Lower leg skin (tissue), 4 donors: ENCODE measurements around the gene WDR44. TPM values are rescaled to one million over a fixed set of nuclear protein-coding genes. Genes with fewer than 3 reads are reported as not detected.

ENCODE experiments used
- DNase-seq, 2 donors: peaks; one replicate each; pipeline ENCODE4 v3.0.0-alpha.2; 2019; ENCODE audit warnings: low spot score in 2 of 2
- H3K4me3 ChIP-seq: fragments of 200-600 bp; sonication (generic); 2 replicates; pipeline ENCODE4 v1.5.1; 2017; ENCODE audit warnings: mild to moderate bottlenecking, low read depth; ENCODE audit not compliant: poor library complexity, severe bottlenecking
- POLR2A ChIP-seq, 2 donors: fragments of 450-650 bp; IDR thresholded peaks; one replicate each; pipeline ENCODE4 v1.6.1; 2016 to 2017; ENCODE audit warnings: antibody characterized with exemption in 2 of 2, mild to moderate bottlenecking in 1 of 2, moderate library complexity in 1 of 2
- WGBS, 2 donors: methylation state at CpG; one replicate each; pipeline ENCODE4 v1.1.5; 2018; 5-methylcytosine and 5-hydroxymethylcytosine counted together
- intact Hi-C: fragments of 100-400 bp; cut with DNase I; formaldehyde crosslinking; loops from one replicate; pipeline ENCODE4 v1.15.0; 2023; ENCODE audit warnings: low total_unique reads
- total RNA-seq, 4 donors: library from RNA; depleted of rRNA; stranded (reverse); fragments of >200 nt; gene quantifications; one replicate each; pipeline ENCODE4 v1.1.0, GENCODE V29; 2016
- TF ChIP-seq, protein P1 (sequence below), 3 donors: fragments of 450-650 bp; IDR thresholded peaks; one replicate each; pipeline ENCODE4 v1.5.1; 2016; ENCODE audit warnings: antibody characterized with exemption in 3 of 3, mild to moderate bottlenecking in 3 of 3, moderate library complexity in 2 of 3

WDR44 gene
- total RNA-seq, 4 donors from 2014 or later, result 9.5 to 10.4 (median 9.8) TPM

DNA sequence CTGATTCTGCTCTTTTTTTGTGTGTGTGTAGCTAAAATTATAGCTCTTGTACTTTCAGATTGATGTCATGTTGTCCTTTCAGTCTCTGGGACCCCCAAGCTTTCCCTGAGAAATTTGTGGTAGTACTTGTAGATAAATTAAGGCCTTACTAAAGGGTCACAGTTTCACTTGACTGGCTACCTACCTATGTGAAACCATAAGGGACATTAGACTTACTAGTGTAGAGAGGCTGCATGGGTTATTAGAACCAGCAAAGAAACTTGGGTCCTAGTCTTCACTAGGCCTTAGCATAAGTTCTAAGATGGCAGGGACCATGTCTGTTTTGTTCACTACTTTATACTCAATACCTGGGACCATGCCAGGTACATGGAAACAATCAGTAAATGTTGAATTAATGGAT lies 21.4 kb downstream of the WDR44 start:
- TF ChIP-seq, protein P1, sequence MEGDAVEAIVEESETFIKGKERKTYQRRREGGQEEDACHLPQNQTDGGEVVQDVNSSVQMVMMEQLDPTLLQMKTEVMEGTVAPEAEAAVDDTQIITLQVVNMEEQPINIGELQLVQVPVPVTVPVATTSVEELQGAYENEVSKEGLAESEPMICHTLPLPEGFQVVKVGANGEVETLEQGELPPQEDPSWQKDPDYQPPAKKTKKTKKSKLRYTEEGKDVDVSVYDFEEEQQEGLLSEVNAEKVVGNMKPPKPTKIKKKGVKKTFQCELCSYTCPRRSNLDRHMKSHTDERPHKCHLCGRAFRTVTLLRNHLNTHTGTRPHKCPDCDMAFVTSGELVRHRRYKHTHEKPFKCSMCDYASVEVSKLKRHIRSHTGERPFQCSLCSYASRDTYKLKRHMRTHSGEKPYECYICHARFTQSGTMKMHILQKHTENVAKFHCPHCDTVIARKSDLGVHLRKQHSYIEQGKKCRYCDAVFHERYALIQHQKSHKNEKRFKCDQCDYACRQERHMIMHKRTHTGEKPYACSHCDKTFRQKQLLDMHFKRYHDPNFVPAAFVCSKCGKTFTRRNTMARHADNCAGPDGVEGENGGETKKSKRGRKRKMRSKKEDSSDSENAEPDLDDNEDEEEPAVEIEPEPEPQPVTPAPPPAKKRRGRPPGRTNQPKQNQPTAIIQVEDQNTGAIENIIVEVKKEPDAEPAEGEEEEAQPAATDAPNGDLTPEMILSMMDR (IDR thresholded peaks at IDR 0.05), result no peak
- no peak for TF ChIP-seq POLR2A (IDR thresholded peaks at IDR 0.05)
- intact Hi-C loops, result no loop called here
- no peak overlapping the region for H3K4me3 ChIP-seq
- DNase-seq, result no peak

DNA sequence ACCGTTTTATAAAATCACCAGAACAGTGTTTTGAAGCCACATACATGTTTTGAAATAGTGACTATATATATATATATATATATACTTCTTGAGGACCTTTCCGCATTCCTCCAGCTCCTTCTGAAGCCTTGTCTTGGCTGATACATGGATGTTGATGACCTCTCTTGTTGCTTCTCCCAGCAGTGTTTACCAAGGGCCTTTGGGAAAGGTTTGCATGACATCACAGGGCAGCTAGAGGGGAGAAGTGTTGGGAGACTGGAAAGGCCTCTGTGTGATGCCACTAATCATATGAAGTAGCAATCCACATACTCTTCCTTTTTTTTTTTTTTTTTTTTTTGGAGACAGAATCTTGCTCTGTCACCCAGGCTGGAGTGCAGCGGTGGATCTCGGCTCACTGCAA lies 22.5 kb downstream of the WDR44 start:
- intact Hi-C loops, result no loop called here
- no peak overlapping the region for H3K4me3 ChIP-seq
- no peak for TF ChIP-seq POLR2A (IDR thresholded peaks at IDR 0.05)
- 79 to 95% methylated on average over 4 of the region's 4 CpGs for WGBS, 2 donors
- no peak for DNase-seq

DNA sequence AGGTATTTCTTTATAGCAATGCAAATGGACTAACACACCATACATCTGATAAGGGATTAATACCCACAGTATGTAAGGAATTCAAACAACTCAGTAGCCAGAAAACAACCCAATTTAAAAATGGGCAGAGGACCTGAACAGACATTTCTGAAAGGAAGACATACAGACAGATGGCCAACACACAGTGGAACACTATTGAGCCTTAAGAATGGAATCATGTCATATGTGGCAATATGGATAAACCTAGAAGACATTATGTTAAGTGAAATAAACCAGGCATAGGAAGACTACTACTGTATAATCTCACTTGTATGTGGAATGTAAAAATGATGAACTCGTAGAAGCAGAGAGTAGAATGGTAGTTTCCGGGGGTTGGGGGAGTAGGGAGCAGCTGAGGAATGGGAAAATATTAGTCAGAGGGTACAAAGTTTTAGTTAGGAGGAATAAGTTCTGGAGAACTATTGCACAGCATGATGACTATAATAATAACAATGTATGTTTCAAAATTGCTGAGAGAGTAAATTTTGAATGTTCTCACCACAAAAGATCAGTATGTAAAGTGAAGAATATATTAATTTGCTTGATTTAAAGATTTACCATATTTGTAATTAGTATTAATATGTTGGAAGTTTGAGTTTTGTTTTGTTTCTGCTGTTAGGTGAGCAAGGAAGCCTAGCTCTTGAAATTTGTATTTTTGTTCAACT lies 25.2 kb downstream of the WDR44 start:
- no peak for DNase-seq
- intact Hi-C loops, result no loop called here
- 75 to 88% methylated on average over 2 of the region's 2 CpGs for WGBS, 2 donors
- H3K4me3 ChIP-seq, result no peak overlapping the region
- TF ChIP-seq, protein P1 (IDR thresholded peaks at IDR 0.05), result no peak
- TF ChIP-seq POLR2A (IDR thresholded peaks at IDR 0.05), result no peak

DNA sequence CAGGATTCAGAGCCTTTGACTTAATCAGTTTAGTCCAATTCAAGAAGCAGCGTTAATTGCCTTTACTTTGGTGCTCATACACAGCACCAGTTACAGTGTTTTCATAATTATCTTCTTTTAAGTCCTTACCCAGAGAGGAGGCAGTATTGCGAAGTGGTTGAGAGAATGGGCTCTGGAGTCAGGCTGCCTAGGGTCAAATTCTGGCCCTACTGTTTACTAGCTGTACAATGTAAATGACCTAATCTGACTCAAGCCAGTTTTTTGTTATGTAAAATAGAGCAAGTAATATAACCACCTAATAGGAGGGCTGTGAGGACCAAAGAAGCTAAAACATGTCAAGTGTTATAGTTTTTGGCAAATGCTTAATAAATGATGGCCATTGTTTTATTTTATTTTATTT lies 27.6 kb downstream of the WDR44 start:
- intact Hi-C loops, result no loop called here
- H3K4me3 ChIP-seq, result no peak overlapping the region
- no peak for DNase-seq
- WGBS, 2 donors, result 66 to 79% methylated on average over 2 of the region's 2 CpGs
- TF ChIP-seq, protein P1 (IDR thresholded peaks at IDR 0.05), result no peak
- TF ChIP-seq POLR2A (IDR thresholded peaks at IDR 0.05), result no peak

DNA sequence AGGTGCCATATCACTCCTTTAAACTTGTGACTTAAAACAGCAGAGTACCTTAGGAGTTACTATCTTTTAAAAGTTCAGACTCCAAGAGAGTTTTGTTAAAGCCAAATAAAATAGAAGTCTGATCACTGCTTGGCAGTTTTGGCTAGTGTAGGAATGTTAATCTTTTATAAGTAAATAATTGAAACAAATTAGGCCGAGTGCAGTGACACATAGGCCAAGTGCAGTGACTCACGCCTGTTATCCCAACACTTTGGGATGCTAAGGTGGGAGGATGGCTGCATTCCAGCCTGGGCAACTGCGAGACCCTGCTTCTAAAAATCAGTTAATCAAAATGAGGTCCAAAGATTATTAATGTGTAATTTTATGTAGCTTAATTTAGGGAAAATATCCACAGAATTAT lies 37.2 kb downstream of the WDR44 start:
- intact Hi-C loops, result no loop called here
- WGBS, 2 donors, result 60% methylated on average over 3 of the region's 3 CpGs
- TF ChIP-seq POLR2A (IDR thresholded peaks at IDR 0.05), result no peak
- TF ChIP-seq, protein P1 (IDR thresholded peaks at IDR 0.05), result no peak
- H3K4me3 ChIP-seq, result no peak overlapping the region
- no peak for DNase-seq

DNA sequence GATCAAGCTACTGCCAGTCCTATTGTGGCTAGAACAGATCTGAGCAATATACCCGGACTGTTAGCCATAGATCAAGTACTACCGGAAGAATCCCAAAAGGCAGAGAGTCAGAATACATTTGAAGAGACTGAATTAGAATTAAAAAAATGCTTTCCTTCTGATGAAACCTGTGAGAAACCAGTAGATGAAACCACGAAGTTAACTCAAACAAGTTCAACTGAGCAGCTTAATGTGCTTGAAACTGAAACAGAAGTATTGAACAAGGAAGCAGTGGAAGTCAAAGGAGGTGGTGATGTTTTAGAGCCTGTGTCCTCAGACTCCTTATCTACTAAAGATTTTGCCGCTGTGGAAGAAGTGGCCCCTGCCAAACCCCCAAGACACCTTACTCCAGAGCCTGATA lies 46.8 kb downstream of the WDR44 start:
- TF ChIP-seq, protein P1 (IDR thresholded peaks at IDR 0.05), result no peak
- no peak for TF ChIP-seq POLR2A (IDR thresholded peaks at IDR 0.05)
- intact Hi-C loops, result no loop called here
- DNase-seq, result no peak
- WGBS, 2 donors, result 85 to 92% methylated on average over 4 of the region's 4 CpGs
- H3K4me3 ChIP-seq, result no peak overlapping the region
